ENCODE results near the gene DENND2C. TPM values are rescaled to one million over a fixed set of nuclear protein-coding genes. Genes with fewer than 3 reads are reported as not detected.
A peak's percentile ranks its signal among the peaks of the same experiment; 100 is the strongest.

The DENND2C gene
- total RNA-seq, 1 donor = 2.6 TPM

GRCh38 chr1:114696810-114697209 is 27.0 kb upstream of the DENND2C start:
- TF ChIP-seq CTCF (IDR thresholded peaks at IDR 0.05; ENCODE audit: insufficient read depth, low read depth, low read length) = no peak
- no peak for DNase-seq (ENCODE audit: low read depth)

GRCh38 chr1:114695430-114696058 is 25.7 kb upstream of the DENND2C start, which contains the start of gene AMPD1:
Gene AMPD1, minus strand, starts transcription at chr1:114695546. Its CDS starts 75 bp downstream, at chr1:114695471.
- DNase-seq (ENCODE audit: low read depth) = peak; percentile 19
- H3K4me3 ChIP-seq (ENCODE audit: low read depth, low read length) = no peak within 1 kb of the TSS
- TF ChIP-seq CTCF (IDR thresholded peaks at IDR 0.05; ENCODE audit: insufficient read depth, low read depth, low read length) = no peak

More at GRCh38 chr1:114696810-114697209, 27.0 kb upstream of the DENND2C start:
- H3K4me3 ChIP-seq (ENCODE audit: low read depth, low read length) = no peak overlapping the region

GRCh38 chr1:114694540-114695310 is 24.9 kb upstream of the DENND2C start:
- H3K4me3 ChIP-seq (ENCODE audit: low read depth, low read length) = no peak overlapping the region
- DNase-seq (ENCODE audit: low read depth) = no peak
- no peak for TF ChIP-seq CTCF (IDR thresholded peaks at IDR 0.05; ENCODE audit: insufficient read depth, low read depth, low read length)

GRCh38 chr1:114692947-114693346 is 23.1 kb upstream of the DENND2C start:
- no peak for DNase-seq (ENCODE audit: low read depth)
- no peak for TF ChIP-seq CTCF (IDR thresholded peaks at IDR 0.05; ENCODE audit: insufficient read depth, low read depth, low read length)
- no peak overlapping the region for H3K4me3 ChIP-seq (ENCODE audit: low read depth, low read length)

- DNase-seq (ENCODE audit: low read depth) = no peak
- no peak for TF ChIP-seq CTCF (IDR thresholded peaks at IDR 0.05; ENCODE audit: insufficient read depth, low read depth, low read length)
- H3K4me3 ChIP-seq (ENCODE audit: low read depth, low read length) = no peak overlapping the region
Measured at GRCh38 chr1:114691061-114691460, 21.2 kb upstream of the DENND2C start.

GRCh38 chr1:114690148-114690547 is 20.3 kb upstream of the DENND2C start:
- no peak for TF ChIP-seq CTCF (IDR thresholded peaks at IDR 0.05; ENCODE audit: insufficient read depth, low read depth, low read length)
- no peak for DNase-seq (ENCODE audit: low read depth)
- no peak overlapping the region for H3K4me3 ChIP-seq (ENCODE audit: low read depth, low read length)

All from fibroblast of villous mesenchyme (primary cell).